GM19455 (cell line): Measurements from ENCODE around the gene WDR31.
"Not testable (repeated sequence)": the region's sequence is repeated elsewhere in the genome, so short reads cannot be mapped to it uniquely, and the experiment has no call there.

Source experiments
- ATAC-seq: cut with Tn5 transposase; IDR thresholded peaks from one replicate; pipeline ENCODE4 v1.9.1; 2021; ENCODE audit not compliant: unreplicated experiment

The WDR31 gene

DNA sequence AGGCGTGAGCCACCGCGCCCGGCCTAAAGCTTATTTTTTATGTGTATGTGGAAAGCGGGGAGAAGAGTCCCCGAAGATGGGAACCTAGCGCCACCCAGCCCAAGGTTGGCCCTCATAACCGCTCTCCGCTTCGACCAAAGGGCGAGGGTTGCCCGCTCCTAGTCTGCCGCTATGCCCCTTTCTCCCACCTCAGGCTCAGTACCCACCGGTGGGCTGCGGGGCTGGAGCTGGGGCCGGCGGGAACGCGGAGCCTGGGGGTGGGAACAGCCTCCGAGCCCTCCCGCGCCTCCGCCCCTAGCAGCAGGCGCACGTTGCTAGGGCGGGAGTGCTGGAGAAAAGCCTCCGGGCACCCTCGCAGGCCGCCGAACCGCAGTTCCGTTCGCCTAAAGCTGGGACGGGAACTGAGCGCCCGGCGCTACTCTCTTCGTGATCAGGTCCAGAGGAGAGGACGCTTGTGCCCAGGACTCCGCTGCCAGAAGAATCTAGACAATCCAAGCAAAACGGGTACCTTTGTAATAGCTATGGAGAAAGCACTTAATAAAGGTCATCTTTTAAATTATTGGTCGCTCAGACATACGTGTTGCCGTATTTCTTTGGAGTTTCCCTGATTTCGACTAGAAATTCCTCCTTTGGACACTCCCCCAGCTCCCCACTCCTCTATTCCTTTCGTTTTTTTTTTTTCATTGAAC is at the start of gene WDR31:
WDR31 (minus strand) TSS at position 265 of the 689 bp plus-strand sequence. CDS start 8,253 bp downstream, outside the sequence.
- peak; percentile 99 for ATAC-seq

DNA sequence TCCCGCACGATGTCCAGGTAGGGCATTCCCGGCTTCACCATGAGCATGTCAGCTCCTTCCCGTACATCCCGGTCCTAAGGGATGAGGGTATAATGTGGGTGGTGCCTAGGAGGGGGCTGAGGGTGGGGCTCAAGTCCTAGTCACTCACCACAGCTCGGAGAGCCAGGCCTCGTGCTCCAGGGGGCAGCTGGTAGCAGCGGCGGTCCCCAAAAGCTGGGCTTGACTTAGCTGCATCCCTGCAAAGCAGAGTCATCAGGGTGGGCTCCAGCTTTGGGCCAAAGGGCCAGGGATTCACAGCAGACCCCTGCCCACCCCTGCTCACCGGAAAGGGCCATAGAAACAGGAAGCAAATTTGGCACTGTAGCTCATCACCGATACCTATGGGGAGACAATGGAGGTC is 49.4 kb upstream of the WDR31 start:
- no peak for ATAC-seq

DNA sequence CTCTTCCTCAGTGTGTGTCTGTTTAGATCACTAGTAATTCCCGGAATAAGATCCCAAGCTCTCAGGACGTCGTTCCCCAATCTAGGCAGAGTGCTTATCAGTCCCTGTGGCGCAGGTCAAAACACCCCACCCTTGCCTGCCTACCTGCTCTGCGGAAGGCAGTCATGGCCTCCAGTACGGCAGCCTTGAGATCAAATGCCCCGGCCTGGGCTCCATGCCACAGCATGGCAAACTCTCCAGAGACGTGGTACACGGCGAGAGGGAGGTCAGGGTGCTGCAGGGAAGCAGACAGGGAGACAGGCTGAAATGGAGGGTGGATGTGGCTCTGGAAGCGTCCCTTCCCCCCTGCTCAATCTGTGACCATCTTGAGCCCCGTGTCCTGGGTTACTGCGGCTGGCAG is 48.8 kb upstream of the WDR31 start:
- ATAC-seq = no peak

DNA sequence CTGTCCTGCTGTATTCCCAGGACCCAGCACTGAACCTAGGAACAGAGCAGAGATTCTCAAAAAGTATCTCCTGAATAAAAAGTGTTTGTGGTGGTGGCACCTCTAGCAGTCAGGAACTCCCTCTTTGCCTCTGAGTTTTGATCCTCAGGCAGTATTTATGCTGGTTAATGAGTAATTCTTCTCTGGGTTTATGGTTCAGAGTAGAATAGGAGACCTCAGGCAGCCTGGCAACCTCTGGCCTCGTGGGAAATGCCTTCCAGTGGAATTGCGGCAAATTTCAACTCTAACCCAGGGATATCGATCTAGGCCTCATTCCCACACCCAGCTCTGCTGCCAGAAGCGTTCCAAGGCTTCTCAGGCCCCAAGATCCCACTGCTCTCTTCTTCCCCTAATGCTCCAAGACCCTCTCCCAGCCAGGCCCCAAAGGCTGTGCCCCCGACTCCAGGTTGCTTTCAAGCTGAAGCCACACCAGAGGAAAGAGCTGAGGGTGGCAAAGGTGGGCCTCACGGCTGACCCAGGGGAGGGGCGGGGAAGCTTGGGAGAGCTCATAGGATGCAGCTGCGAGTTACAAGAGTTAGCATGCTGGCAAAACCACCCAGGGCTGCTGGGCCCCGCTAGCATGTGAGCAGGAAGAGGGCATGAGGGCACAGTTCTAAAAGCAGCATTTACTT is 47.6 kb upstream of the WDR31 start:
- no peak for ATAC-seq

DNA sequence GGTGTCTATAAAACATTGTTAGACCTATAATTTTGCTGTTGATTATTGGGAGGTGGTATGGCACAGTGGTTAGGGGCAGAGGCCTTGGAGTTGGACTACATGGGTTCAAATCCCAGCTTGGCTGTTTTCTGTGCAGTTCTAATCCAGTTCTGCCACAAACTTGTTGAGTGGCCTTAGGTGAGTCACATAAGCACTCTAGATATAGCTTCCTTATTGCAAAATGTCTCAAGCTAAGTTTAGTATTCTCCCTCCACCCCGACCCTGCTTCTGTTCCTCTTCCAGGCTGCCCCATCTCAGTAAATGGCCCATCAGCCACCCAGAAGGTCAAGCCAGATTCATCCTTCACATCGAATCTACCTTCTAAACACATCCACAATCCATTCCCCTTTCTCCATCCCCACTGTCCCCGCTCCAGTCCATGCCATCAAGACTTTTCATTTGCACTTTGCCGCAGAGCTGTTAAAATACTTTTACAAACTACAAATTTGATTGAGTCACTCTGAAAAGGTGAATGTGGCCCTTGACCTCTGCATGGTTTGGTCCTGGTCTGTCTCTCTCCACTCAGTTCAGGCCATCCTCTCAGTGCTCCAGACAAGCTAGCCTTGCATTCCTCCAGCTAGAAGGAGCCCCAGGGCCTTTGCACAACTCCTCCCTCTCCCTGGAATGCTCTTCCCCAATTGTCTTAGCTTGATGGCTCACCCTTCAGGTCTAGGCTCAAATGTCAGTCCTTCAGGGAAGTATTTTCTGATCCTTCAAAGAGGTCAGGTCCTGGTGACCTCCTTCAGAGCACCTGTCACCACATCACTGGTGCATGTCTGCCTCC is 46.7 kb upstream of the WDR31 start:
- ATAC-seq = no peak

DNA sequence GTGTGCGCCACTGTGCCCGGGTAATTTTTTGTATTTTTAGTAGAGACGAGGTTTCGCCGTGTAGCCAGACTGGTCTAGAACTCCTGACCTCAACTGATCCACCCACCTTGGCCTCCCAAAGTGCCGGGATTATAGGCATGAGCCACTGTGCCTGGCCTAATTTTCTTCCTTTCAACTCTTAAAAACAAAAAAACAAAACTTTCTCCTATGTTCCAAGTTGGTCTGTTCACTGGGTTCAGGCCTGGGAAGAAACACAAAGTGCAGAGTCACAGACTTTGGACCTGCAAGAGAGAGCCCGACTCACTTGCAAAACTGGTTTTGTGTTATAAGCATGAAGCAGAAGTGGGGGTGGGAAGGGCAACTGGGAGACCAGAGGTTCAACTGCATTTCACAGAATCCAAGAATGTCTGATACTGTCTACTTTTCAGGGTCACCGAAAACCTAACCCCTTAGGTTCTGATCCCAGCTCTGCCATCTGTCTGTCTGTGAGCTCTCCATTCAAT is 41.9 kb upstream of the WDR31 start:
- ATAC-seq = no peak

DNA sequence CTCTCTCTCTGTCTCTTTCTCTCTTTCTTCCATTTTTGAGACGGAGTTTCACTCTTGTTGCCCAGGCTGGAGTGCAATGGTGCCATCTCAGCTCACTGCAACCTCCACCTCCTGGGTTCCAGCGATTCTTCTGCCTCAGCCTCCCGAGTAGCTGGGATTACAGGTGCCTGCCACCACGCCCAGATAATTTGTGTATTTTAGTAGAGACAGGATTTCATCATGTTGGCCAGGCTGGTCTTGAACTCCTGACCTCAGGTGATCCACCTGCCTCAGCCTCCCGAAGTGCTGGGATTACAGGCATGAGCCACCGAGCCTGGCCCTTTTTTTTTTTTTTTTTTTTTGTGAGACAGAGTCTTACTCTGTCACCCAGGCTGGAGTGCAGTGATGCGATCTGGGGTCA is 41.4 kb upstream of the WDR31 start:
- ATAC-seq = not testable (repeated sequence)

DNA sequence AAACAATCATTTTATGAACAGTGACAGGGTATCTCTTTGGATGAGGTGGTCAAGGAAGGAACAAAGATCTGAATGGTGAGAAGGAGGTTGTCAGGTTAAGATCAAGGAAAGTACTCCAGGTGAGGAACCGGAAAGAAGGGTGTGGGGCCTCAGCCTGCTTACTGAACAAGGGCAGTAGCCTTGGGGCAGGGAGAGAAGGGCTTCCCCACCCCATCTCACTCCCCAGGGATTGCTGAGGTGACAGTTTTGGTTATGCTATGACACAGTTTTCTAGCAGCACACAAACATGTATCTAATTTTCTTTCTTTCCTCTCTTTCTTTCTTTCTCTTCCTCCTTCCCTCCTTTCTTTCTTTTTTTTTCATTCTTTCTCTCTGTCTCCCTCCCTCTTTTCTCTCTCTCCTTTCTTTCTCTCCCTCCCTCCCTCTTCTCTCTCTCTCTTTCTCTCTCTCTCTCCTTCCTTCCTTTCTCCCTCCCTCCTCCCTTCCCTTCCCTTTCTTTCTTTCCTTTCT is 40.8 kb upstream of the WDR31 start:
- ATAC-seq = no peak

DNA sequence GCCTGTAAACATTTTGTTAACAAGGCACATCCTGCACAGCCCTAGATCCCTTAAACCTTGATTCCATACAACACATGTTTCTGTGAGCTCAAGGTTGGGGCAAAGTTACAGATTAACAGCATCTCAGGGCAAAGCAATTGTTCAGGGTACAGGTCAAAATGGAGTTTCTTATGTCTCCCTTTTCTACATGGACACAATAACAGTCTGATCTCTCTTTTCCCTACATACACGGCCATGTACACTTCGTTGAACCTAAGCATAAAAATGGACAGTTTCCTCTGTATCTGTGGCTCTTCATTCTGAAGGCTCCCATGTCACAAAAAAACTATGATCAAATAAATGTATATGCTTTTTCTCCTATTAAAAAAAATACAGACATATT is 39.7 kb upstream of the WDR31 start:
- ATAC-seq = not testable (repeated sequence)

DNA sequence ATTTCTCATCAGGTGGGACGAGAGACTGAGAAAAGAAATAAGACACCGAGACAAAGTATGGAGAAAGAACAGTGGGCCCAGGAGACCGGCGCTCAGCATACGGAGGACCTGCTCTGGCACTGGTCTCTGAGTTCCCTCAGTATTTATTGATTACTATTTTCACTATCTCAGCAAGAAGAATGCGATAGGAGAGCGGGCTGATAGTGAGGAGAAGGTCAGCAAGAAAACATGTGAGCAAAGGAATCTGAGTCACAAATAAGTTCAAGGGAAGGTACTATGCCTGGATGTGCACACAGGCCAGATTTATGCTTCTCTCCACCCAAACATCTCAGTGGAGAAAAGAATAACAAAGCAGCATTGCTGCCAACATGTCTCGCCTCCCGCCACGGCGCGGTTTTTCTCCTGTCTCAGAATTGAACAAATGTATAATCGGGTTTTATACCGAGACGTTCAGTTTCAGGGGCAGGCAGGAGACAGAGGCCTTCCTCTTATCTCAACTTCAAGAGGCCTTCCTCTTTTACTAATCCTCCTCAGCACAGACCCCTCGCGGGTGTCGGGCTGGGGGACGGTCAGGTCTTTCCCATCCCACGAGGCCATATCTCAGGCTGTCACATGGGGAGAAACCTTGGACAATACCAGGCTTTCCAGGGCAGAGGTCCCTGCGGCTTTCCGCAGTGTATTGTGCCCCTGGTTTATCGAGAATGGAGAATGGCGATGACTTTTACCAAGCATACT is 39.2 kb upstream of the WDR31 start:
- not testable (repeated sequence) for ATAC-seq

DNA sequence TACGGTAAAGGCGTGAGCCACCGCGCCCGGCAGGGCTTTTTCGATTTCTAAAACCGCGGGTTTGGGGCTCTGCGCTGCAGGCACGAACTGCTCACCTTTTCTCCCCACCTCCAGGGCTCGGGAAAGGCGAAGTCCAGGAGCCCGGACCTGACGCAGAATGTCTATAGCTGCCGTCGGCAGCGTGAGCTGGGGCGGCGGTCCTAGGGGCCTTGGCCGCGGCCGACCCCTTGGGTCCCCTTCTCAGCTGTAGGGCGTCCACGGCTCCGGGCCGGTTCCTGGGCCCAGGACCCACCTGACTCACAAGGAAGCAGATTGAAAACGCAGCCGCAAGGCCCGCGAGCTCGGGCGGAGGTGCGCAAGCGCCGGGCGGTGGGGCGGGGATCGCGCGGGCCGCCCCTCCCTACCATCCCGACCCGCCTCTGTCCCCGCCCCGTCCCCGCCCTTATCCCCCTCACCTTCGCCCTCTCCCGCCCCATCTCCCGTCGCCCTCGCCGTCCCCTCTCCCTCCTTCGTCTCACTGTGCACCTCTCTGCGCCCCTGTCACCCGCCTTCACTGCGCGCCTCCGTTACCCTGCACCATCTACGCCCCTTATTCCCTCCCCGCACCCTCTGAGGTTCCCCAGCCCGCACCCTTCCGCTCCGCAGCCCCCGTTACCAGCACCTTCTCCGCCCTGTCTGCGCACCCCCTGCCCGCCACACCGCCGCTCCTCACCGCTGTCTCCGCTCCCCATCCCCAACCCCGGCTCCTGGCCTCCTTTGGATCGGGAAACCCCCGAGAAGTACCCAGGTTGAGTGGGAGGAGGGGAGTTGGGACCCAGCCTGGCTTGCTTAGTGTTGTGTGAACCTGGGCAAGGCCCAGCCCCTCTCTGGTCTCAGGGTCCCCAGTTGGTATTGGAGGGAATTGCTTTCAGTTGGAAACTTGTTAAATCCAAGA is 36.8 kb upstream of the WDR31 start, which contains the start of gene HDHD3:
HDHD3 (minus strand) TSS at position 353 of the 934 bp plus-strand sequence. CDS start 2,632 bp downstream, outside the sequence.
- peak; percentile 74 for ATAC-seq

DNA sequence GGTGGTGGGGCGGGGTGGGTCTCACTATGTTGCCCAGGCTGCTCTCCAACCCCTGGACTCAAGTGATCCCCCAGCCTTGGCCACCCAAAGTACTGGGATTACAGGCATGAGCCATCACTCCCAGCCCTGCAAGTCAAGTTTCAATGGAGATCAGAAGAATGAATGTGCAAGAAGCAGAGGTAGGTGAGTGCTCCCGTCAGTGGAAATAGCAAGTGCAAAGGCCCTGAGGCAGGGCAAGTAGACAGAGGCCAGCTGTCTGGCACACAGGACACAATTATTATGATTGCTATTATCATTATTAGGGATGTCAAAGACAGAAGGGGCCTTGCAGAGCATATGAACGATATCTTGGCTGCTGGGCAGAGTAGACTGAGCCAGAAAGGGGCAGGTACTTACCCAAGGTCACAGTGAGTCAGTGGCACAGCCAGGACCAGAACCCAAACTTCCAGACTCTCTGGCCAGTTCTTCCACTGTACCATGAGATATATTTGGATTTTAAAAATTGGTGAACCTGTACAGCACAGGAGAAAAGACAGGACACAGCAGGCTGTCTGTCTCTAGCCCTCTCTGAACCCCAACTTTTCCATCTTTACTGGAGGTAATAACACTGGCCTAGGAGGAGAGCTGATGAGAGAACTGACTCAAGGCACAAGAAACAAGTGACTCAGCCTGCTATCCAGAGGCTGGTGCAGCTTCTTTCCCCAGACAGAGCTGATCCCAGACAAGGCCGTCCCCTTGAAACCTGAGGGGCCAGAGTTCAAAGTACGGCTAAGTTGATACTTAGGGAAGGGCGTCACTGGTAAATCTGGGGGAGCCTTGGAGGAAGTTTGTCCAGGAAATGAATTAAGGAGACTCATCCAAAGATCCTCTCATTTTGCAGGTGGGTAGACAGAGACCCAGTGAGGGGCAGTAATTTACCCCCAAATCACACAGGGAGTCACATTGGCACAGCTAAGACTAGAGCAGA is 35.3 kb upstream of the WDR31 start:
- ATAC-seq = no peak

DNA sequence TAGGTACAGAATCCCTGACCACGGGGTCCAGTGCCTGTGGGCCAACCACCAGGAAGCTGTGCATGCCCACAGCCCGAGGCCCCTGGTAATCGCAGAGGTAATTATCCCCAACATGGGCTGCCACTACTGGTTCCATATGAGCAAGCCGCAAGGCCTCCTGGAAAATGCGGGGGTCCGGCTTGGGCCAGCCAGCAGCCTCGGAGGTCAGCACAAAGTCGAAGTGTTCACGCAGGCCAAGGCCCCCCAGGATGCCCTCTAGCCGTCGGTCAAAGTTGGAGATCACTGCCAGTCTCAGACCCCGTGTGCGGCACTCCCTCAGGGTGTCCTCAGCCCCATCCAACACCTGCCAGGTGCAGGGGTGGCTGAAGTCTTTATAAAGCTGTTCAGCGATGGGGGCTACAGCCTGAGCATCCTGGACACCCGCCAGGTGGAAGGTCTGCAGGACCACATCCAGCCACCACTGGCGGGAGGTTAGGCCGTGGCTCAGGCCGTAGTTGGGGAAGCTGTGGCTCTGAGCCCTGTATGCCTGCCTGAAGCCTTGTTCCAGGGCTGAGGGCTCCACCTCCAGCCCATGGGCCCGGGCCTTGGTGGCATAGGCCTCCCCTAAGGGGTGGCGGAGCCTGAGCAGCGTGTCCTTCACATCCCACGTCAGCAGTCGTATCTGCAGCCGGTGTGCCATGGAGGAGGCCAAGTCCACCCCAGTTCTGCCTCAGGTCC is 33.8 kb upstream of the WDR31 start:
- no peak for ATAC-seq

DNA sequence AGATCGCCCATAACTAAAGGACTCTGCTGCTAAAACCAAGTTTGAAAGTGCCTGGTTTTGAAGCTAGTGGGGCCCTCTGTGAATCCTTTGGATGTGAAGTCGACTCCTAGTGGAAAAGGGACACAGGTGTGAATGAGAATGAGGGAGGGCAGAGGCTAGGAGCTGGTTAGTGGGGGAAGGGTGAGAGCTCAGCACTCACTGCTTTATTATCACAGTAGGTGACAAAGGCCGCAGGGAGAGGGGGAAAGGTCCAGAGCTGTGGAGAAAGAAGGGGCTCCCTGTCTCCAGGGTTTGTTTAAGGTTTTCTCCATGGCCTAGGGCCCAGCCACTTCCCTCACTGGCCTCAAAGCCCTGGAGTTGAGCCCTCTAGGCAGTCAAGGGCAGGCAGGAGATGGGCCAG is 33.2 kb upstream of the WDR31 start:
- ATAC-seq = no peak

DNA sequence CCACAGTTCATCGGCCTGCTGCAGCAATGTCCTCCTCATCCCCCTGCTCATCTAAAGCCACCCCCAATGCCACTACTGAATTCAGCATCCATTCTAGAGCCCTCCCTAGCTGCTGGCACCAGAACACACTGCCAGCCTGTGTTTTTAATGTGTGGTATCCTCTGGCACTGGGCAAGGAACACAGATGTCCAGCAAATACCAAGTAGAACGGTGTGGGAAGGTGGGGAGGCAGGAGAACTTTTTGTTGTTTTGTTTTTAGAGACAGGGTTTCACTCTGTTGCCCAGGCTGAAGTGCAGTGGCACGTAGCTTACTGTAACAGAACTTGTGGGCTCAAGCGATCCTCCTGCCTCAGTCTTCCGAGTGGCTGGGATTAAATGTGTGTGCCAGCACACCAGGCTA is 32.0 kb upstream of the WDR31 start:
- ATAC-seq = no peak

DNA sequence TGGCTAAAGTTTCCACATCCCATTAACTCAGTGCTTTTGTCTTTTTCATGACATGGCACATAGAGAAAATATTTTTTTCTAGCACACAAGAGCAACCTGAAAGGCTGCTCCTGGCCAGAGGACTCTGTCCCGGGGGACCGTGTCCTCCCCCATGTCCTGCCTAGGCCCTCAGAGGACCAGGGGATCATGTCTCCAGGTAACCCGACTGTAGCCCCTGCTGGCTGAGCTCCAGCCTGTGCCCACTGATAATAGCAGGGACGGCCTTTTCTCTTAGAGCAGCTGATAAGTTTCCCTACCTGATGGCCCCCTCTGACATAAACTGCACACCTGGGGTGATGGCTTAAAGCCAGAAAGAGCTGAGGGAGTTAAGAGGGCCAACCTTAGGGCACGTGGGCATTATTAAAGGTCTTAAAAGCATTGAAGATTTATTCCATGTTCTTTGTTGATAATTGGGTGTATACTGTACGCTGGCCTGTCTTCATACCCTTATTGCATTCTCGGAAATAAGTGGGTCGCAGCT is 30.8 kb upstream of the WDR31 start:
- ATAC-seq = no peak

DNA sequence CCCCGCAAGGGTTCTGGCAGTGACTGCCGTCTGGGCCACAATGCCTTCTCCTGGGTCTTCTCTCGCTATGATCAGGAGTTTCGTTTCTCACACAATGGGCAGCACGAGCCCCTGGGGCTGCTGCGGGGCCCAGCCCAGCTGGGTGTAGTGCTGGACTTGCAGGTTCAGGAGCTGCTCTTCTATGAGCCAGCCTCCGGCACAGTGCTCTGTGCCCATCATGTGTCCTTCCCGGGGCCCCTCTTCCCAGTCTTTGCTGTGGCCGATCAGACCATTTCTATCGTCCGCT is 29.7 kb upstream of the WDR31 start:
- no peak for ATAC-seq
